ENCODE measurements around the gene LOXL3.

Gene LOXL3

GRCh38 chr2:74530239-74531187 lies 23.2 kb downstream of the LOXL3 start:
- ChIA-PET POLR2A (interaction anchor here (1.3 to 2.7 kb wide), 3 partner anchors 16 to 72 kb away, joined by 3 to 15 read pairs (median 3); partner anchors contain the start of genes CCDC142, TLX2, TTC31 and WBP1), CTCF (interaction anchor here (1.2 to 13.7 kb wide), 15 partner anchors 9 to 151 kb away, joined by 3 to 210 read pairs (median 18); partner anchors contain the start of genes CCDC142, LBX2, MOGS and PCGF1)
- Histone ChIP-seq H3K36me3 (ENCODE audit: control insufficient read depth in 4 of 4, insufficient read depth in 4 of 4, low read length in 3 of 4) (peaks cover 13 to 68% (median 38%) of the 10 kb centered on the region in 4 experiments), H3K9me3 (ENCODE audit: control extremely low read depth in 1 of 5, control insufficient read depth in 4 of 5, insufficient read depth in 2 of 5, low read depth in 1 of 5, low read length in 4 of 5) (no peaks in the 10 kb centered on the region), H3K4me1 (ENCODE audit: control extremely low read depth in 1 of 4, control insufficient read depth in 4 of 4, insufficient read depth in 4 of 4, low read length in 3 of 4) (peaks cover 6 to 43% (median 25%) of the 10 kb centered on the region in 4 experiments), H3K27me3 (replicated peaks in 2 of 5; ENCODE audit: control insufficient read depth in 4 of 5, insufficient read depth in 5 of 5, low read length in 4 of 5) (no peaks in the 10 kb centered on the region), H3K27ac (ENCODE audit: insufficient read depth in 1 of 2, low read depth in 1 of 2, low read length in 2 of 2, poor library complexity in 1 of 2, severe bottlenecking in 2 of 2) (peak overlapping the region; percentile 13 to 72), H3K4me3 (ENCODE audit: control insufficient read depth in 1 of 7, extremely low read depth in 1 of 7, insufficient read depth in 4 of 7, low read depth in 2 of 7, low read length in 6 of 7) (peak overlapping the region; percentile 77 to 96 (median 86))
- 3% methylated on average over 35 of the region's 54 CpGs for WGBS (ENCODE audit: insufficient coverage)
- DNase-seq: peak; percentile 70 to 87 (median 75)

- Histone ChIP-seq H3K4me3 (ENCODE audit: control insufficient read depth in 1 of 7, extremely low read depth in 1 of 7, insufficient read depth in 4 of 7, low read depth in 2 of 7, low read length in 6 of 7) (peak within 1 kb of the TSS; percentile 77 to 96 (median 86)), H3K9me3 (ENCODE audit: control extremely low read depth in 1 of 5, control insufficient read depth in 4 of 5, insufficient read depth in 2 of 5, low read depth in 1 of 5, low read length in 4 of 5) (no peaks in the 10 kb centered on the region), H3K27ac (ENCODE audit: insufficient read depth in 1 of 2, low read depth in 1 of 2, low read length in 2 of 2, poor library complexity in 1 of 2, severe bottlenecking in 2 of 2) (peak within 1 kb of the TSS; percentile 80 to 86), H3K4me1 (ENCODE audit: control extremely low read depth in 1 of 4, control insufficient read depth in 4 of 4, insufficient read depth in 4 of 4, low read length in 3 of 4) (peaks cover 6 to 43% (median 25%) of the 10 kb centered on the region in 4 experiments), H3K36me3 (ENCODE audit: control insufficient read depth in 4 of 4, insufficient read depth in 4 of 4, low read length in 3 of 4) (peaks cover 13 to 68% (median 38%) of the 10 kb centered on the region in 4 experiments), H3K27me3 (replicated peaks in 2 of 5; ENCODE audit: control insufficient read depth in 4 of 5, insufficient read depth in 5 of 5, low read length in 4 of 5) (no peaks in the 10 kb centered on the region)
- DNase-seq: peak; percentile 76 to 87 (median 79)
- ChIA-PET POLR2A (interaction anchor here (1.0 to 2.7 kb wide), 6 partner anchors 9 to 71 kb away, joined by 3 to 15 read pairs (median 4); partner anchors contain the start of genes CCDC142, TLX2, TTC31 and WBP1), CTCF (interaction anchor here (1.0 to 13.7 kb wide), 8 partner anchors 8 to 72 kb away, joined by 3 to 210 read pairs (median 36); partner anchors contain the start of genes LBX2, PCGF1, TTC31 and WBP1)
- under 1% methylated on average over 83 of the region's 87 CpGs for WGBS (ENCODE audit: insufficient coverage)
These were observed 24.1 kb downstream of the LOXL3 start, which contains the start of the genes AUP1 and HTRA2 for GRCh38 chr2:74529357-74530238. TSS of gene AUP1 (minus strand) at chr2:74529706. CDS start at chr2:74529629, 77 bp downstream. TSS of gene HTRA2 (plus strand) at chr2:74529933. CDS start at chr2:74530007, 74 bp downstream.

- peak overlapping the region; percentile 77 to 96 (median 86) for H3K4me3 ChIP-seq (ENCODE audit: control insufficient read depth in 1 of 7, extremely low read depth in 1 of 7, insufficient read depth in 4 of 7, low read depth in 2 of 7, low read length in 6 of 7)
- H3K27me3 ChIP-seq (replicated peaks in 2 of 5; ENCODE audit: control insufficient read depth in 4 of 5, insufficient read depth in 5 of 5, low read length in 4 of 5): no peaks in the 10 kb centered on the region
- no peaks in the 10 kb centered on the region for H3K9me3 ChIP-seq (ENCODE audit: control extremely low read depth in 1 of 5, control insufficient read depth in 4 of 5, insufficient read depth in 2 of 5, low read depth in 1 of 5, low read length in 4 of 5)
- DNase-seq: no peak
- CTCF ChIA-PET: interaction anchor here (1.0 to 13.7 kb wide), 7 partner anchors 9 to 58 kb away, joined by 3 to 210 read pairs (median 53); partner anchors contain the start of genes LBX2, PCGF1 and TTC31
- peaks cover 6 to 34% (median 25%) of the 10 kb centered on the region in 4 experiments for H3K4me1 ChIP-seq (ENCODE audit: control extremely low read depth in 1 of 4, control insufficient read depth in 4 of 4, insufficient read depth in 4 of 4, low read length in 3 of 4)
- POLR2A ChIA-PET: interaction anchor here (0.6 to 2.7 kb wide), 6 partner anchors 10 to 74 kb away, joined by 3 to 15 read pairs (median 4); partner anchors contain the start of genes CCDC142, INO80B, TLX2 and TTC31
- 15% methylated on average over 25 of the region's 29 CpGs for WGBS (ENCODE audit: insufficient coverage)
- peaks cover 13 to 60% (median 33%) of the 10 kb centered on the region in 4 experiments for H3K36me3 ChIP-seq (ENCODE audit: control insufficient read depth in 4 of 4, insufficient read depth in 4 of 4, low read length in 3 of 4)
- H3K27ac ChIP-seq (ENCODE audit: insufficient read depth in 1 of 2, low read depth in 1 of 2, low read length in 2 of 2, poor library complexity in 1 of 2, severe bottlenecking in 2 of 2): peak overlapping the region; percentile 80 to 86
These were observed 25.0 kb downstream of the LOXL3 start for GRCh38 chr2:74528600-74529356.

GRCh38 chr2:74527741-74528140 lies 26.0 kb downstream of the LOXL3 start:
- CTCF ChIA-PET: interaction anchor here (0.9 to 10.0 kb wide), 5 partner anchors 13 to 49 kb away, joined by 3 to 143 read pairs (median 4); partner anchors contain the start of genes LBX2, PCGF1 and TTC31
- no peak for DNase-seq
- peaks cover 6 to 50% (median 23%) of the 10 kb centered on the region in 4 experiments for H3K36me3 ChIP-seq (ENCODE audit: control insufficient read depth in 4 of 4, insufficient read depth in 4 of 4, low read length in 3 of 4)
- POLR2A ChIA-PET: interaction anchor here (1.6 kb wide), 1 partner anchor 19 kb away, joined by 9 read pairs; no protein-coding TSS in a partner anchor
- 100% methylated on average over 6 of the region's 9 CpGs for WGBS (ENCODE audit: insufficient coverage)
- H3K27ac ChIP-seq (ENCODE audit: insufficient read depth in 1 of 2, low read depth in 1 of 2, low read length in 2 of 2, poor library complexity in 1 of 2, severe bottlenecking in 2 of 2): no peak overlapping the region
- H3K27me3 ChIP-seq (replicated peaks in 2 of 5; ENCODE audit: control insufficient read depth in 4 of 5, insufficient read depth in 5 of 5, low read length in 4 of 5): no peaks in the 10 kb centered on the region
- H3K4me1 ChIP-seq (ENCODE audit: control extremely low read depth in 1 of 4, control insufficient read depth in 4 of 4, insufficient read depth in 4 of 4, low read length in 3 of 4): peaks cover 6 to 33% (median 25%) of the 10 kb centered on the region in 4 experiments
- H3K4me3 ChIP-seq (ENCODE audit: control insufficient read depth in 1 of 7, extremely low read depth in 1 of 7, insufficient read depth in 4 of 7, low read depth in 2 of 7, low read length in 6 of 7): peak overlapping the region in 1 of 7 experiments; percentile 96
- H3K9me3 ChIP-seq (ENCODE audit: control extremely low read depth in 1 of 5, control insufficient read depth in 4 of 5, insufficient read depth in 2 of 5, low read depth in 1 of 5, low read length in 4 of 5): no peaks in the 10 kb centered on the region

- POLR2A ChIA-PET: interaction anchor here (1.0 kb wide), 1 partner anchor 11 kb away, joined by 3 read pairs; no protein-coding TSS in a partner anchor
- CTCF ChIA-PET: interaction anchor here (0.7 to 10.0 kb wide), 8 partner anchors 8 to 55 kb away, joined by 3 to 143 read pairs (median 3); partner anchors contain the start of genes CCDC142, LBX2, PCGF1 and TTC31
- 99% methylated on average over 10 of the region's 11 CpGs for WGBS (ENCODE audit: insufficient coverage)
- Histone ChIP-seq H3K36me3 (ENCODE audit: control insufficient read depth in 4 of 4, insufficient read depth in 4 of 4, low read length in 3 of 4) (peaks cover 6 to 43% (median 19%) of the 10 kb centered on the region in 4 experiments), H3K9me3 (ENCODE audit: control extremely low read depth in 1 of 5, control insufficient read depth in 4 of 5, insufficient read depth in 2 of 5, low read depth in 1 of 5, low read length in 4 of 5) (no peaks in the 10 kb centered on the region), H3K27ac (ENCODE audit: insufficient read depth in 1 of 2, low read depth in 1 of 2, low read length in 2 of 2, poor library complexity in 1 of 2, severe bottlenecking in 2 of 2) (no peak overlapping the region), H3K4me1 (ENCODE audit: control extremely low read depth in 1 of 4, control insufficient read depth in 4 of 4, insufficient read depth in 4 of 4, low read length in 3 of 4) (peaks cover 6 to 30% (median 25%) of the 10 kb centered on the region in 4 experiments), H3K27me3 (replicated peaks in 2 of 5; ENCODE audit: control insufficient read depth in 4 of 5, insufficient read depth in 5 of 5, low read length in 4 of 5) (peaks cover 0 to 4% (median 0%) of the 10 kb centered on the region in 5 experiments), H3K4me3 (ENCODE audit: control insufficient read depth in 1 of 7, extremely low read depth in 1 of 7, insufficient read depth in 4 of 7, low read depth in 2 of 7, low read length in 6 of 7) (no peak overlapping the region)
- DNase-seq: no peak
These were observed 27.0 kb downstream of the LOXL3 start for GRCh38 chr2:74526649-74527230.

Measured in common myeloid progenitor, CD34-positive (primary cell).